ENCODE data around the gene CLSTN1. TPM values are rescaled to one million over a fixed set of nuclear protein-coding genes. Genes with fewer than 3 reads are reported as not detected.

CLSTN1 gene
- polyA plus RNA-seq, 3 donors, result 5.2 to 25.2 (median 5.3) TPM

- no peak for DNase-seq
- Histone ChIP-seq H3K27me3 (ENCODE audit: control insufficient read depth in 2 of 2, insufficient read depth in 2 of 2, low read length in 2 of 2) (no peaks in the 10 kb centered on the region), H3K4me2 (replicated peaks; ENCODE audit: extremely low read depth, low read length, poor library complexity, severe bottlenecking) (no peak overlapping the region), H3K79me2 (ENCODE audit: insufficient read depth, low read length) (no peaks in the 10 kb centered on the region), H4K20me1 (ENCODE audit: insufficient read depth, low read length) (no peaks in the 10 kb centered on the region), H3K36me3 (replicated peaks in 1 of 2; ENCODE audit: control insufficient read depth in 1 of 2, insufficient read depth in 2 of 2, low read length in 2 of 2) (peaks cover 0 to 8% of the 10 kb centered on the region in 2 donors), H3K4me3 (replicated peaks in 1 of 3; ENCODE audit: low read depth in 2 of 3, low read length in 3 of 3) (no peak overlapping the region), H3K4me1 (ENCODE audit: control insufficient read depth in 1 of 2, insufficient read depth in 2 of 2, low read length in 2 of 2) (peaks cover 6 to 13% of the 10 kb centered on the region in 2 donors), H3K9me3 (replicated peaks in 1 of 2; ENCODE audit: control insufficient read depth in 1 of 2, insufficient read depth in 1 of 2, low read length in 2 of 2) (no peaks in the 10 kb centered on the region), H2AFZ (ENCODE audit: insufficient read depth, low read depth, low read length, poor library complexity, severe bottlenecking) (no peak overlapping the region), H3K9ac (ENCODE audit: insufficient read depth, low read length, poor library complexity, severe bottlenecking) (no peak overlapping the region), H3K27ac (ENCODE audit: low read depth in 1 of 2, low read length in 2 of 2) (no peak overlapping the region)
- no peak overlapping the region for H3K4me3 Mint-ChIP-seq
- H3K4me1 Mint-ChIP-seq, result peaks cover 15% of the 10 kb centered on the region
- 83% methylated on average over 7 of the region's 7 CpGs for WGBS (ENCODE audit: insufficient coverage)
- H3K27me3 Mint-ChIP-seq (ENCODE audit: low read depth in 3 of 3), result peaks cover 0 to 4% (median 2%) of the 10 kb centered on the region in 3 donors
- TF ChIP-seq CTCF (IDR thresholded peaks at IDR 0.05), result no peak
- intact Hi-C loops (cut with micrococcal nuclease), result no loop called here
- peaks cover 6% of the 10 kb centered on the region in 2 donors for H3K36me3 Mint-ChIP-seq
- peaks cover 0 to 8% (median 6%) of the 10 kb centered on the region in 7 donors for H3K9me3 Mint-ChIP-seq
- H3K27ac Mint-ChIP-seq, result no peak overlapping the region
Measured at GRCh38 chr1:9843576-9843945, 19.8 kb upstream of the CLSTN1 start.

- intact Hi-C loops (cut with micrococcal nuclease), result no loop called here
- H3K4me1 Mint-ChIP-seq, result peaks cover 11% of the 10 kb centered on the region
Measured at GRCh38 chr1:9842781-9843575, 19.2 kb upstream of the CLSTN1 start.

More at GRCh38 chr1:9842781-9843575, 19.2 kb upstream of the CLSTN1 start:
- Histone ChIP-seq H3K4me2 (replicated peaks; ENCODE audit: extremely low read depth, low read length, poor library complexity, severe bottlenecking) (no peak overlapping the region), H2AFZ (ENCODE audit: insufficient read depth, low read depth, low read length, poor library complexity, severe bottlenecking) (no peak overlapping the region), H3K79me2 (ENCODE audit: insufficient read depth, low read length) (no peaks in the 10 kb centered on the region), H4K20me1 (ENCODE audit: insufficient read depth, low read length) (no peaks in the 10 kb centered on the region), H3K9ac (ENCODE audit: insufficient read depth, low read length, poor library complexity, severe bottlenecking) (no peak overlapping the region), H3K4me3 (replicated peaks in 1 of 3; ENCODE audit: low read depth in 2 of 3, low read length in 3 of 3) (no peak overlapping the region), H3K36me3 (replicated peaks in 1 of 2; ENCODE audit: control insufficient read depth in 1 of 2, insufficient read depth in 2 of 2, low read length in 2 of 2) (peaks cover 0 to 2% of the 10 kb centered on the region in 2 donors), H3K9me3 (replicated peaks in 1 of 2; ENCODE audit: control insufficient read depth in 1 of 2, insufficient read depth in 1 of 2, low read length in 2 of 2) (no peaks in the 10 kb centered on the region), H3K4me1 (ENCODE audit: control insufficient read depth in 1 of 2, insufficient read depth in 2 of 2, low read length in 2 of 2) (peaks cover 6 to 13% of the 10 kb centered on the region in 2 donors), H3K27me3 (ENCODE audit: control insufficient read depth in 2 of 2, insufficient read depth in 2 of 2, low read length in 2 of 2) (no peaks in the 10 kb centered on the region), H3K27ac (ENCODE audit: low read depth in 1 of 2, low read length in 2 of 2) (no peak overlapping the region)
- DNase-seq, result no peak
- TF ChIP-seq CTCF (IDR thresholded peaks at IDR 0.05), result no peak
- H3K36me3 Mint-ChIP-seq, result peaks cover 2 to 3% of the 10 kb centered on the region in 2 donors
- H3K27me3 Mint-ChIP-seq (ENCODE audit: low read depth in 3 of 3), result peaks cover 0 to 4% (median 3%) of the 10 kb centered on the region in 3 donors
- H3K4me3 Mint-ChIP-seq, result no peak overlapping the region
- no peak overlapping the region for H3K27ac Mint-ChIP-seq
- peaks cover 0 to 8% (median 6%) of the 10 kb centered on the region in 7 donors for H3K9me3 Mint-ChIP-seq
- WGBS (ENCODE audit: insufficient coverage), result 90% methylated on average over 18 of the region's 20 CpGs

Measured in CD14-positive monocyte (primary cell).